Stimulated activated CD8-positive, alpha-beta memory T cell treated with anti-CD3 and anti-CD28 coated beads, Interleukin-4, amount 100 ng/mL, for 4 hours (primary cell): ENCODE measurements around the gene JAGN1.
"Not testable (repeated sequence)": the region's sequence is repeated elsewhere in the genome, so short reads cannot be mapped to it uniquely, and the experiment has no call there.

Experiments used
- DNase-seq, 2 donors: peaks; one replicate each; pipeline ENCODE4 v3.0.0-alpha.2; 2020; ENCODE audit warnings: low read depth in 2 of 2, low spot score in 1 of 2

Gene JAGN1

GRCh38 chr3:9890249-9891071 lies at the start of gene JAGN1:
TSS of gene JAGN1 (plus strand) at chr3:9890610. CDS start at chr3:9890723, 113 bp downstream.
- peak; percentile 87 to 89 for DNase-seq

- no peak for DNase-seq
Measured at GRCh38 chr3:9841015-9841414, 49.4 kb upstream of the JAGN1 start.

- DNase-seq, result peak; percentile 89 to 92
Measured at GRCh38 chr3:9843715-9844438, 46.5 kb upstream of the JAGN1 start, which contains the start of gene RPUSD3. TSS of gene RPUSD3 (minus strand) at chr3:9844008. CDS start at chr3:9843990, 18 bp downstream.

DNA sequence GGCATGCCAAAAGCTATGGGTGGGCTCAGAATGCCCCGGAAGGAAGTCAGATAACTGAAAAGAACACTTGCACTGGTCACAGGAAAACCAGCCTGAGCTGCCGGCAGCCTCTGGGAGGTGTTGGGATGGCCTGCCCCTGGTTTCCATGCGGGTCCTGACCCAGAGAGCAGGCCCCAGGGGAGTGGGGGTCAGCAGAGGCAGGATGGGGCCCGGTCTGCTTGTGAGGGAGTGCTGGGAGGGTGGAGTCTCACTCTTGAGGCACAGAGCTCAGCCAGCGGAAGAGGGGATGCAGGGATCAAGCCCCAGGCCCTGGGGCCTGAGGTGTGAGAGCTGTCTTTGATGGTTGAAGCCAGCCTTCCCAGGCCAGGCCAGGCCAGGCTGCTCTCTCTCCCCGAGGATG lies 44.2 kb upstream of the JAGN1 start:
- DNase-seq, result no peak

GRCh38 chr3:9846931-9847488 lies 43.4 kb upstream of the JAGN1 start:
- DNase-seq, result no peak

GRCh38 chr3:9847870-9848269 lies 42.5 kb upstream of the JAGN1 start:
- DNase-seq, result not testable (repeated sequence)

DNA sequence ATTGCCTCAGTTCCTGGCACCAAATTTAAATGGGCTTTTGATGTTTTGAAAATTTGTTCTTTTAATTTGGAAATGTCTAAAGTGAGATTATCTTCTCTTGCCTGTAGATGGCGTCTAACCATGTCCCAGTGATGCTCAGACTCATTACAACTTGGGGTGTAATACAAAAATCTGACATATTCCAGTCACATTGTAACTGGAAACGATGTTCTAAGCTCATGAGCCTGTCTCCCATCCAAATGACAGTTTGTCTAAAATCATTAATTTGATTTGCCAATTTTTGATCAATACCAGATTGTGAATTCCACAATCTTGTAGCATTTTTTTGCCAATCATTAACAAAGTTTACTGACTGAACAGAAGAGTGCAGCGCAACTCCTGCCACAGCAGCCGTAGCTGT lies 41.5 kb upstream of the JAGN1 start:
- not testable (repeated sequence) for DNase-seq

GRCh38 chr3:9851383-9851782 lies 39.0 kb upstream of the JAGN1 start:
- DNase-seq, result not testable (repeated sequence)

- not testable (repeated sequence) for DNase-seq
Measured at GRCh38 chr3:9851926-9852325, 38.5 kb upstream of the JAGN1 start.

- no peak for DNase-seq
Measured at GRCh38 chr3:9852528-9852927, 37.9 kb upstream of the JAGN1 start.

GRCh38 chr3:9854291-9854940 lies 36.0 kb upstream of the JAGN1 start:
- DNase-seq, result not testable (repeated sequence)

- no peak for DNase-seq
Measured at GRCh38 chr3:9855594-9855993, 34.8 kb upstream of the JAGN1 start.

GRCh38 chr3:9859530-9860025 lies 30.8 kb upstream of the JAGN1 start:
- no peak for DNase-seq

DNA sequence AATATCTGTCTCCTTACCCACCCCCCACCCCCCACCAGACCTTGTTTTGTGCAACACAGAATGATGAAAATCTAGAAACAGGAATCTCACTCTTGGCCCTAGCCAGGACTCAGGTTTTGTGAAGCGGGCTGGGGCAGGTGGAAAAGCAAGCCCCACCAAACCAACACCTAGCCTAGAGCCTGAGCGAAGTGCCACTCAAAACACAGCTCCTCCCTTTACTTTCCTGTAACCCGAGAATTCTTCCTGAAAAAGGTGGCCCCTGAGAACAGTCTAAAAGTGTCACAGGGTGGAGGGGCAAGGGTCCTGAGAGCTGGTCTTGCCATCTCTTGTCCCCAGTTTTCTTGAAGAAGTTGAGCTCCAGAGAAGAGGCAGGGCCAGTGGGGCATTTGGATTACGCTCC lies 29.2 kb upstream of the JAGN1 start:
- no peak for DNase-seq

DNA sequence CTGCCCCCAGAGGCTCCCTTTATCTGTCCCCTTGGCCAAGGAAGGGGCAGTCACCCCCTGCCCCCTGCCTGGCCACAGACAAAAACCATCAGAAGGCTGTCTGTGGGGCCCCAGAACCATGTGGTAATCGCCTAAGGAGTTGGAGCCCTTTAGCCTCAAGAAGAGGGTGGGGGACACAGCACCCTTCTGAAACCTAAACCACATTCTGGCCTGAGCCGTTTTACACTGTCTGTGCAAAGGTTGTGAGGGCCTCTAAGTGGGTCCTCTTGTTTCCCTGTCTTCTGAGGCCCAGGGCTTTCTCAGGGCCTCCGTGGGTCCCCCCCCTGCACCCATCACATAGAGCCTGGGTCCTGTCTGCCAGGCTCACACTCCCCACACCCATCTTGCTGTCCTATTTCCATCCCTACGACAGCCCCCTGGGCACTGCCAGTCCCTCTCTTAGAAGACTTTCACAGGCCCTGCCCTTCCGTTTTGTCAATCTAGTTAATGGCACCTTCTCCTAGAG lies 28.7 kb upstream of the JAGN1 start:
- no peak for DNase-seq

- DNase-seq, result no peak
Measured at GRCh38 chr3:9862391-9863057, 27.9 kb upstream of the JAGN1 start.

DNA sequence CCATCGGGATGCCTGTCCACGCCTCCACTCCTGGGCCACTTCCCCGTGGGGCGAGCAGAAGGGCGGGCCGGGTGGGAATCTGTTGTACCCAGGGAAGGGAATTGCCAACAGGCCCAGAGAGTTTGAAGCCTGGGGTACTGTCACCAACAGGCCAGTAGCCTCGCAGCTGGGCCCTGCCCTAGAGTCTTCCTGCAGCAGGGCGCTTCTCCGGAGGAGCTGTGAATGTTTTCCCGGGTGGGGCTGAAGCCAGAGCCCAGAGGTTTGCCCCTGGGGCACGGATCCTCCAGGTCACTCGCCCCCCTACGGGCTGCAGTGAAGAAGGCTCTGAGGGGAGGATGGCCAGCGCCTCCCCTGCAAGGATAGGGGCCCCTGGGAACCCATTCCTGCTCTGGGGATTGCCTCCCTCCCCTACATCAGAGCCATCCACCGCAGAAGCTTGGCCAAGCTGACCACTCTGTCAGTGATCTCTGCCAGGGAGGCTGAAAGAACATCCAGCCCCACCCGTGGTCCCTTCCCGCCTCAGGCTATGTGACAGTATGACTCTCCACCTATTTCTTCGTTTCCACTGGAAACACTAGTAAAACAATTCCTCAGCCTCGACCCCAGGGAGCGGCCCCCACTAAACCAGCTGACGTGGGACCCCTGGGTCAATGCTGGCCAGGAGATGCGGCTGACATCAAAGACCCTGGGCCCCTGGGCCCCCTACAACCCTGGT lies 27.2 kb upstream of the JAGN1 start:
- no peak for DNase-seq

DNA sequence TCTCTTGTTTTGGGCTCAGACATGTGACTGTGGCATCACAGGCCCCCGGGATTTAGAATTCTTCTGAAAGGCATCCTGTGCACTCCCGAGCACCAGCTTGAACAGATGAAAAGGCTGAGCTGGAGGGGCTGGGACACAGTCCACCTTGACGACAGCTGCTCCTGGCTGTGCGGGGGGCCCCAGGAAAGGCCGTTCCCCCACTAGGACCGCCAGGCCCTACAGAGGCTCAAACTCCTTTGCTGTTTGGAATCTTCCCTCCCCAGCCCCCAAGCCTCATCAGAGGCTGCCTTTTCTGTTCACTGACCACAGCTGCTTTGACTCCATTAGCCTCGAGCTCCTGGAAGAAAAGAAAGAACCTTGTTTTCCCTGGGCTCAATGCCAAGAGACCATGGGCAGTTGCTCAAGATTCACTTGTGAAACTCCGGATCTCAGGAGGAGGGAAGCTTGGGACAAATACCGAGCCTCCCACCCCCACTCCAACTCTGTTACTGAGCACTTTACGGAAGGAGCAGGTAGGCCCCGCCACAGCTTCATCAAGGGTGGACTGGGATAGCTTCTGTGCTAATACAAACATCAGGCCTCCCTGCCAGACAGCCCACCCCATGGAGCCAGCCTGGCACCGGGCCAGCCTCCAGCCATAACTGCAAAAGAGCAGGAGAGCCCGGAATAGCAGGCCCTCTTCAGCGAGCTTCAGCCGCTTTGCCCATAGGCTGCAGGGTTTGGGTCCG lies 26.0 kb upstream of the JAGN1 start:
- DNase-seq, result no peak

DNA sequence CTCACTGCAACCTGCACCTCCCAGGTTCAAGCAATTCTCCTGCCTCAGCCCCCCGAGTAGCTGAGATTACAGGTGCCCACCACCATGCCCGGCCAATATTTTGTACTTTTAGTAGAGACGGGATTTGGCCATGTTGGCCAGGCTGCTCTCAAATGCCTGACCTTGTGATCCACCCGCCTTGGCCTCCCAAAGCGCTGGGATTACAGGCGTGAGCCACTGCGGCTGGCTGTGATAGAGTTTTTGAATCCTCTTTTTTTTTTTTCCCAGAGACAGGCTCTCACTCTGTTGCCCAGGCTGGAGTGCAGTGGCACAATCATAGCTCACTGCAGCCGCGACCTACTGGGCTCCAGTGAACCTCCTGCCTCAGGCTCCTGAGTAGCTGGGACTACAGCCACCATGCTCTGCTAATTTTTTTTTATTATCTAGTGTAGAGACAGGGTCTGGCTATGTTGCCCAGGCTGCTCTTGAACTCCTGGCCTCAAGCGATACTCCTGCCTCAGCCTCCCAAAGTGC lies 25.2 kb upstream of the JAGN1 start:
- not testable (repeated sequence) for DNase-seq
